GM20431 (cell line): ENCODE results near the gene DESI1.
"Not testable (repeated sequence)": the region's sequence is repeated elsewhere in the genome, so short reads cannot be mapped to it uniquely, and the experiment has no call there.

Experiments used
- in situ Hi-C: fragments of 300-500 bp; cut with MseI, MboI; formaldehyde crosslinking; loops from one replicate; pipeline ENCODE4 v1.15.0; 2020; ENCODE audit warnings: low sequenced_read_pairs; ENCODE audit not compliant: unreplicated experiment

DESI1 gene

DNA sequence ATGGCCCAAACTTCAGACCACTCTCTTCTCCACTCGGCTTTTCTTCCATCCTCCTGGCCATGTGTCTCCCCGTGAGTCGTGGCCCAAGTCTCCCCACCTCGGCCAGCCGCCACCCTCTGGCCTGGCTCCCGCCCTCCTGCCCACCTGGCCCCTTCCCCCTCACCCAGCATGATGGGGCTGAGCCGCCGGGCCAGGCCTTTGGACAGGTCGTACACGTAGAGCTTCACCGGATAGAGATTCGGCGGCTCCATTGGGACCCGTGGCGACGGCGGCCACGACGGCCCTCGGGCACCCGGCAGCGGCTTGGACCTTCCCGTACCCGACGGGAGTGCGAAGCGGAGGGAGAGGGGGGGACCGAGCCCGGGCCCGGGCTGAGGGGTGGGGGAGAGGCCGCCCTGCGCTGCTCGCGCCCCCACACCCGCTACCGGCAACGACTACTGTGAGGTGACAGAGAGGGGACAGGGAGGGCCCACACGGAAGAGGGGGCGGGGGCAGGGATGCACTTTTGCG is at the start of gene DESI1:
TSS of gene DESI1 (minus strand) at position 455 of the 510 bp plus-strand sequence. CDS start at position 251, 204 bp downstream.
- in situ Hi-C loops = no loop called here

DNA sequence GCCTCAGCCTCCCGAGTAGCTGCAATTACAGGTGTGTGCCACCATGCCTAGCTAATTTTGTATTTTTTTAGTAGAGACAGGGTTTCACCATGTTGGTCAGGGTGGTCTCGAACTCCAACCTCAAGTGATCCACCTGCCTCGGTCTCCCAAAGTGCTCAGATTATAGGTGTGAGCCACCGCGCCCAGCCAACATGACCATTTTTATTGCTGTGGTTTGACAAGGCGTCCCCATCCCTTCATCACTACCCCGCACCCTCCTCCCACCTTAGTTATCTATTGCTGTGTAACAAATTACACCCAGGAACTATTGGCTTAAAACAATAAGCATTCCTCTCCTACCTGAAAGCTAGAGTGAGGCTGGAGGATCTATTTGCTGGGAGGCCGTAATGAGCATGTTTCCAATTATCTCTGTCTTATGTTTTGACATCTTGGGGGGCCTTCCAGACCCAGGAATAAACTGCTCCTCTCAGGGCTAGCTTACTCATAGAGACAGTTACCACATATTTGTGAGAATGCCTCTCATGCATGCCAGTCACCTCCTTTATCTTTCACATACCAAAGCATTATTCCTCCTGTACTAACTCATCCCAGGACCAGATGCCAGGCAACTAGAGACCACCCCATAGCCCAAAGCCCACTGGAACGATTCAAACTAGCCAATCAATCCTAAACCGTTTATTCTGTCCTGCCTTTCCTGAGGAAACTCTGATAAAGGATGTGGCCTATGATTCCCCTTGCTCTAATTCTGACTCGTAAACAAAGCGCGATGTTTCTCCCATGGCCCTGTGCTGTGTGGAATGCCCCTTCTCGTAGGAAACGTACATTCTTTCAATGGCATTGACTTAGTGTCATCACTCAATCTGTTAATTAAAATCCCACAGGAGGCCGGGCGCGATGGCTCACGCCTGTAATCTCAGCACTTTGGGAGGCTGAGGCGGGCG is 48.4 kb upstream of the DESI1 start:
- in situ Hi-C loops = no loop called here

DNA sequence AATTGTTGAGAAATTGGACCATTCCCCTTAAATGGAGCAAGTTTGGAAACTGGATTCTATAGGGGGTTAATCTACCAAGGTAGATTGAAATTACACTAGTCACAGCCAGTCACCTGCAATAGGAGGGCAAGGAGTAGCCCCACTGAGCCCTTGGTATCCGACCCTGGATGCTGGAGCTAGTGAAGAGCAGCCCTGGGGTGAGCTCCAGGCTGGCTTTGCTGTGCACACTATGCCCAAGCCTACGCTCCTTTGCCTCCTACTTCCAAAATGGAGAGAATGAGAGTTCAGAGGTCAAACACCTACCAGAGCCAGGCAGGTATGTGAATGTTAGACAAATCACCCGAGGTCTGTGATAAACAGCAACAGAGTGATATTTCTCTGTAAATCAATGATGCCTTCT is 44.1 kb upstream of the DESI1 start:
- in situ Hi-C loops = no loop called here

DNA sequence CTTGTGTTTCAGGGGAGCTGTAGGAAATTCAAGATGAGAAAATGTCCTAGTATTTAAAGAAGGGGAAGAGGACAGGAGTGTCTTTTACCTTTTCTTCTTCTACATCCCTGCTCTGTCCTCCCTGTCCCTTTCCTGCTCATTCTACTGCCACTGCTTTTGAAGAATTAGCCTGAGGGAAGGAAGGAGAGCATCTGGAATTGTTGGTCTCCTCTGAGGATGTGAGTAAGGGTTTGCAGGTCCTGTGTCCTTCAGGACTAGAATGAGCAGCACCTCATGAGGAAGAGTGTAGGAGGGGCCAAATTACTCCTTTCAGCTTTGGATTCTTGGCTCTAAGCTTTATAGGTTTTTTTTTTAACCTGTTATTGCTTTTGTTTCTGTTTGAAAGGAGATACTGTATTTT is 43.6 kb upstream of the DESI1 start:
- in situ Hi-C loops = no loop called here

DNA sequence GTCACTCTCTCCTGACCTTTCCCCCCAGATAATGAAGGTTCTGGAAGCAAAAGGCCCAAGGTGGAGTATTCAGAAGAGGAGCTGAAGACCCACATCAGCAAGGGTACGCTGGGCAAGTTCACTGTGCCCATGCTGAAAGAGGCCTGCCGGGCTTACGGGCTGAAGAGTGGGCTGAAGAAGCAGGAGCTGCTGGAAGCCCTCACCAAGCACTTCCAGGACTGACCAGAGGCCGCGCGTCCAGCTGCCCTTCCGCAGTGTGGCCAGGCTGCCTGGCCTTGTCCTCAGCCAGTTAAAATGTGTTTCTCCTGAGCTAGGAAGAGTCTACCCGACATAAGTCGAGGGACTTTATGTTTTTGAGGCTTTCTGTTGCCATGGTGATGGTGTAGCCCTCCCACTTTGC is 42.8 kb upstream of the DESI1 start:
- in situ Hi-C loops = not testable (repeated sequence)

DNA sequence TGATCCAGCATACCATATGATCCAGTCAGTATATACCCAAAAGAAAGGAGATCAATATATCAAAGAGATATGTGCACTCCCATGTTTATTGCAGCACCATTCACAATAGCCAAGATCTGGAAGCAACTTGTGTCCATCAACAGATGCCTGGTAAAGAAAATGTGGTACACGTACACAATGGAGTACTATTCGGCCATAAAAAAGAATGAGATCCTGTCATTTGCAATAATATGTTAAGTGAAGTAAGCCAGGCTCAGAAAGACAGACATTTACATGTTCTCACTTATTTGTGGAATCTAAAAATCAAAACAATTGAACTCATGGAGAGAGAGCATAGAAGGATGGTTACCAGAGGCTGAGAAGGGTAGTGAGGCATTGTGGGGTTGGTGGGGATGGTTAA is 40.9 kb upstream of the DESI1 start:
- in situ Hi-C loops = no loop called here

DNA sequence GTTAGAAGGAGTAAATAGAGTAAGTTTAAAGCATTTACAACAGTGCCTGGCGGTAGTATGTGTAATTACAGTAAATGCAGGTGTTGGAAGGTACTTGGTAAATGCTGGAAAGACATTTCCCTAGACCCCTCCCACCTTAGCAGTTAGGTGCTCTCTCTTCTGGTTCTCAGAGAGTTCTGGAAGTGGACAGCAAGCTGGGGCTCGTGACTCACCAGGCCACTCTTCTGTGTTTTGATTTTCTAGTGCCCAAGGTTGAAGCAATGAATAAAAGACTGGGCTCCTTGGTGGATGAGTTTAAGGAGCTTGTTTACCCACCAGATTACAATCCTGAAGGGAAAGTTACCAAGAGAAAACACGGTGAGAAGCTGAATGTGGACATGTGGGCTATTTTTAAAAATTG is 40.2 kb upstream of the DESI1 start:
- in situ Hi-C loops = no loop called here

DNA sequence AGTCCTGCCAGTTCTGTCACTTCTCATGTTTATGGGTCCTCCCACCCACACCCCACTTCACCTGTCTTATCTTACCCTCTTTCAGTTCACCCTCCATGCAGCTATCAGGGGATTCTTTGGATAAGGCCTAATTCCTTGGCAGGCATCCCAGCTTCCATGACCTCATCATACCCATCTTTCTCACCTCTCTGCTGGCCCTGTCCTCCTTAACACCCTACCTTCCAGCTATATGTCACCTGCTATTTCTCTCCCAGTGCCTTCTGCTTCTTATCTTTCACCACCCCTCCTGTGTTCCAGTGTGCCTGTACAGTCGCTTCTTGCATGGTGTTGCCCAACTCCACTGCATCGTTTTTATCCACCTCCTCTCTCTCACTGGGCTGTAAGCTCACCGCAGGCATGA is 39.6 kb upstream of the DESI1 start:
- in situ Hi-C loops = no loop called here

DNA sequence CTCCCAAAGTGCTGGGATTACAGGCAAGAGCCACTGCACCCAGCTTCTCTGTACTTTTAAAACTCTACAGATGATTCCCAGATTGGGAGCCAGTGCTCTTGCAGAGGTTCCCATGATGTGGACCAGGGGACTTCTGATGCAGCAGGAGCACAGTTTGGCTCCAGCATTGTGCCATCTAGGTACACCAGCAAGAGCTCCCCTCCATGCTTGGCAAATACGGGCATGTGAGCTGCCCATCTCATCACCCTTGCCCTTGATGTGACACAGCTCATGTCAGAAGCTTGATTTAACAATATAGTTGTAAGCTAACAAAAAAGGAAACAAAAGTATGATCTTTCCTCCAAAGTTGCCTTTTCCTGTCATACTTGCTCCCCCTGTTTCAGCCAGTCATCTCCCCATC is 39.1 kb upstream of the DESI1 start:
- in situ Hi-C loops = no loop called here

DNA sequence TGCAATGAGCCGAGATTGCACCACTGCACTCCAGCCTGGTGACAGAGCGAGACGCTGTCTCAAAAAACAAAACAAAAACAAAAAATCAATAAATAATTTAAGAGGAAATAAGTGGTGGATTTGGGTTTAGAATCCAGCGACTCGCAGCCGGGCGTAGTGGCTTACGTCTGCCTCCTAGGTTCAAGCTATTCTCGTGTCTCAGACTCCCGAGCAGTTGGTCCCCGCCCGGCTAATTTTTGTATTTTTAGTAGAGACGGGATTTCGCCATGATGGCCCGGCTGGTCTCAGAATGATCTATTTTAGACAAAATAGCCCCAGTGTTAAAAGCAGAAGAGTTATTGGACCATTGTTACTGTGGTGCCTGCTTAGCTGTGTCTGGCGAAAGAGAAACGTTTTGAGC is 38.0 kb upstream of the DESI1 start:
- in situ Hi-C loops = no loop called here

DNA sequence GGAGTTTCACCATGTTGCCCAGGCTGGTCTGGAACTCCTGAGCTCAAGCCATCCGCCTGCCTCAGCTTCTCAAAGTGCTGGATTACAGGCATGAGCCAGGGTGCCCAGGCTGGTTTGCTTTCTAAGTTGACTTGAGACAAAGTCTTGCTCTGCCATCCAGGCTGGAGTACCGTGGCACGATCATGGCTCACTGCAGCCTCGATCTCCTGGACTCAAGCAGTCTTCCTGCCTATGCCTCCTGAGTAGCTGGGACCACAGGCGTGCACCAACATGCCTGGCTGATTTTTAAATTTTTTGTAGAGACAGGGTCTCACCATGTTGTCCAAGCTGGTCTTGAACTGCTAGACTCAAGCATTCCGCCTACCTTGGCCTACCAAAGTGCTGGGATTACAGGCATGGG is 36.9 kb upstream of the DESI1 start:
- in situ Hi-C loops = no loop called here

DNA sequence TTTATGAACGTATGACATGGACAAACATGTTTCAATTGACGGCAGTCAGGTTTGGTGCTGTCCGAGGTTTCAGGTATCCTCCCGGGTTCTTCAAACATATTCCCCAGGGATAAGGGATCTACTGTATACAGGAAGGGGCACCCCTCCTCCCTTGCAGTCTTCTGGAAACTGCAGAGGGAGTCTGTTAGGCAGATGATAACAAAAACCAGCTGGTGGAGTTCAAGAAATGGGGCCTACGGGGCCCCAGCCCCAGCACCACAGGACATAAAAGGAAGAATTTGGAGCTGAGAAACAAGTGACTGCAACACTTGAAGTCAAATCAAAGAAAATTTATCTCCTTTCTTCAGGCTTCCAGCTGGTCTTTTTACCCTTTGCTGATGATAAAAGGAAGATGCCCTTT is 35.7 kb upstream of the DESI1 start:
- in situ Hi-C loops = no loop called here

DNA sequence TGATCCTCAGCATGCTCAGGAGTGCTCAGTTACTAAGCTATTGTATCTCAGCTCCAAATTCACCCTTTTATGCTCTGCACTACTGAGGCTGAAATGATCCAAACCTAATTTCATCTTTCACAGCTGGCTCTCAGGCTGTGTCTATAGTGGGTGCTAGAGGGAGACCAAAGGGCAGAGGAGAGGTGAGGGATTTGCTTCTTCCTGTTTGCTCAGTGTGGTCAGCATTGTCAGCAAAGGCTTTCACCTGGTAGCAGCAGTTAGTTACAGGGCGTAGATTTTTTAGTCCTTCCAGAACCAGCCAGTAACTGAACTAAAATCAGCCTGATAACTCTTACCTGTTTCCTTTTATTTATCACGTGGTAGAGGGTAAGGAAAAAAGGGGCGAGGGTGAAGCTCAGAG is 33.5 kb upstream of the DESI1 start:
- in situ Hi-C loops = no loop called here

DNA sequence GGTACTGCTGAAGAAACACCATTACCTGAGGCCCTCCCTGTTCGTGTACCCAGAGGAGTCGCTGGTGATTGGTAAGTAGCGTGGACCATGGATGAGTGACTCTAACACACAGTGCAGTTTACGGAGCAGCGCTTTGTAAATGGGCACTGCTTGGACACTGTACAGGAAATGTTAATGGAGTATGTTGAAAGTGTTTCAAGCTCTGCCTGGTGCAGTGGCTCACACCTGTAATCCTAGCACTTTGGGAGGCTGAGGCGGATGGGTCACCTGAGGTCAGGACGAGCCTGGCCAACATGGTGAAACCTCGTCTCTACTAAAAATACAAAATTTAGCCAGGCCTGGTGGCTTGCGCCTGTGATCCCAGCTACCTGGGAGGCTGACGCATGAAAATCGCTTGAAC is 30.0 kb upstream of the DESI1 start:
- in situ Hi-C loops = no loop called here

DNA sequence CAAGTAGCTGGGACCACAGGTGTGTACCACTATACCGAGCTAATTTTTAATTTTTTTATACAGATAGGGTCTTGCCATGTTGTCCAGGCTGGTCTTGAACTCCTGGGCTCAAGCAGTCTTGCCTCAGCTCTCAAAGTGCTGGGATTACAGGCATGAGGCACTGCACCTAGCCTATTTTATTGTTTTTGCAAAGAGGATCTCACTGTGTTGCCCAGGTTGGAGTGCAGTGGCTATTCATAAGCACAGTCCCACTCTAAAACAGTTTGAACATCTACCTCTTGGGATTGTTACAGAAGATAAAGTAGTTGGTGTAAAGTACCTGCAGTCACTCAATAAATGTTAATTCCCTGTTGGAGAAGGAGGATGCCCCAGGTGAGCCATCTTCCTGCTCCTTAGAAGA is 29.4 kb upstream of the DESI1 start:
- in situ Hi-C loops = no loop called here

DNA sequence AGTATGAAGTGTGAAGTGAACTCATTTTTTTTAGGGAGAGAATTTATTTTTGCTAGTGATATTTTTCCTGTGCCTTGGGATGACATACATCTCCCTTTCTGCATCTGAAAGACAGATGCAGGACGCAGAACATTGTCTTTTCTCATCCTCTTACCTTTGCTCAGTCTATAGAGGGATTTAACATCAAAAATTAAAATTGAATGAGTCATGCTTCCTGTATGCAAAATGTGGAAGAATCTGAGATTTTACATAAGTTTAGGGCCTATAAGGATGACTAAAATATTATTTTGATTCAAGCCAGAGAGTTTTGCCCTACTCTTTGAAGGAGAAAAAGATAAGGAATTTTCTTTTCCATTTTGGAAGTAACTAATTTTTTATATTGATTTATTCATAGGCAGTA is 27.6 kb upstream of the DESI1 start:
- in situ Hi-C loops = no loop called here

DNA sequence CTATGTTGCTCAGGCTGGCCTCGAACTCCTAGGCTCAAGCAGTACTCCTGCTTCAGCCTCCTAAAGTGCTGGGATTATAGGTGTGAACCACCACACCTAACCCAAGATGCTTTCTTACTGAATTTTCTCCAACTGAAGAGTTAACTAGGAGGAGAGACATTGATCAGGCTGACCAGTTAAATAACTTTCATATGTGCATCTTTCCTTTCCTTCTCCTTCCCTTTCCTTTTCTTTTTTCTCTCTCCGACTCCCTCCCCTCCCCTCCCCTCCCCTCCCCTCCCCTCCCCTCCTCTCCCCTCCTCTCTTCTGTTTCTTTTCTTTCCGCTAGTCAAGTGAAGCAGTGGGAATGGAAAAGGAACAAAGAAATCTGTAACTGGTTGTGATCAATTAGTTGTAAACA is 26.9 kb upstream of the DESI1 start:
- in situ Hi-C loops = no loop called here

DNA sequence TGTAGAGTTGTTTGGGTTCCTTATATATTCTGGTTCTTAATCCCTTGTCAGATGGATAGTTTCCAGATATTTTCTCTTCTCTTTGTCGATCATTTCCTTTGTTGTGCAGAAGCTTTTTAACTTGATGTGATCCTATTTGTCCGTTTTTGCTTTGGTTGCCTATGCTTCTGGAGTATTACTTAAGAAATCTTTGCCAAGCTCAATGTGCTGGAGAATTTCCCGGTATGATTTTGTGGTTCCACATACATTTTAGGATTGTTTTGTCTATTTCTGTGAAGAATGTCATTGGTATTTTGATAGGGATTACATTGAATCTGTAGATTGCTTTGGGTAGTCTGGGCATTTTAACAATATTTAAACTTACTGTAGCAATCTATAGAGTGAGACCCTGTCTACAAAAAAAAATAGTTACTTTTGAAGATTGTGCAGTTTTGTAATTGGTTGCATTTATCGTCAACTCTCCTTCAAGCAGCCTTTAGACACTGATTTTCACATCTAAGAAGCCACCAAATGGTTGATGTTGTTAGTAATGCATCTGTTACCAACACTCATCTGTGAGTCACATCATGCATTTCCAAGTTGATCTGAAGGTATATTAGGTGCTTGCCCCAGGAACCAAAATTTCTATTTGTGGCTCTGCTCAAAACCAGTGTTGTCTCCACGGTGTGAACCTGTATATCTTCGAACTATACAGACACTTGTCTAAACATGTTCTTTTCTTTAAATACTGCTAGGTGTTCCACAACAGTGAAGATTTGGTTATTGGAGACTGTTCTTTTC is 21.7 kb upstream of the DESI1 start:
- in situ Hi-C loops = no loop called here

DNA sequence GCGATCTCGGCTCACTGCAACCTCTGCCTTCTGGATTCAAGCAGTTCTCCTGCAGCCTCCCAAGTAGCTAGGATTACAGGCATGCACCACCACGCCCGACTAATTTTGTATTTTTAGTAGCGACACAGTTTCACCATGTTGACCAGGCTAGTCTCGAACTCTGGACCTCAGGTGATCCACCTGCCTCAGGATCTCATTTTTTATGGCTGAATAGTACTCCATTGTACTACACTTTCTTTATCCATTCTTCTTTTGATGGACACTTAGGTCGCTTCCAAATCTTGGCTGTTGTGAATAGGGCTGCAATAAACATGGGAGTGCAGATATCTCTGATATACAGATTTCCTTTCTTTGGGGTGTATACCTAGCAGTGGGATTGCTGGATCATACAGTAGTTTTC is 21.0 kb upstream of the DESI1 start:
- in situ Hi-C loops = no loop called here

DNA sequence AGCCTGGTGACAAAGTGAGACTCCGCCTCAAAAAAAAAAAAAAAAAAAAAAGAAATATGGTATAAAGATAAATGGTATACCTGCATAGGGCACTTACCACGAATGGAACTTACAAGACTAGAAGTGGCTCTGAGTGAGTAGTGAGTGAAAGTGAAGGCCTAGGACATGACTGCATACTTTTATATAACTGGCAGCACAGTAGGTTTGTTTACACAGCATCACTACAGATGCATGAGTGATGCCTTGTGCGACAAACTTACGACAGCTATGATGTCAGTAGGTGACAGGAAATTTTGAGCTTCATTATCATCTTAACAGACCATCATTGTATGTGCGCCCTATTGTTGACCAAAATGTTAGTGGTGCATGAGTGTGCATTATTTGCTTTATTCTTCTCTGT is 17.9 kb upstream of the DESI1 start:
- in situ Hi-C loops = no loop called here

DNA sequence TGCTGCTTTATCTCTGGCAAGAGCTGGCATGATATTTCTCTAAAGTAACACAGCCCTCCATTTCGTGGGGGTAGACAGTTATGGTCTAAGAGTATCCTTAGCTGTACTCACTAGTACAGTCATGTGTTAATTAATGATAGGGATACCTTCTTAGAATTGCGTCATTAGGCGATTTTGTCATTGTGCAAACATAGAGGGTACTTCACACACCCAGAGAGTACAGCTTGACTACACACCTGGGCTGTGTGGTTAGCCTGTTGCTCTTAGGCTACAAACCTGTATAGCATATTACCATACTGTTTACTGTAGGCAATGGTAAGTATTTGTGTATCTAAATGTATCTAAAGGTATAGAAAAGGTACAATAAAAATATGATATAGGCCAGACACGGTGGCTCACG is 17.3 kb upstream of the DESI1 start:
- in situ Hi-C loops = no loop called here
